Gastrocnemius medialis (tissue), 4 donors: Measurements from ENCODE around the gene ZSWIM7.

Source experiments
- POLR2A ChIP-seq, 2 donors: fragments of 450-650 bp; IDR thresholded peaks; one replicate each; pipeline ENCODE4 v1.6.1; 2017; ENCODE audit warnings: antibody characterized with exemption in 2 of 2, mild to moderate bottlenecking in 2 of 2, moderate library complexity in 2 of 2
- TF ChIP-seq, protein P1 (sequence below), 5 experiments: fragments of 450-650 bp in 3 of 5; fragments of 200-600 bp in 2 of 5; sonication (generic) in 2 of 5; IDR thresholded peaks in 4 of 5; conservative IDR thresholded peaks in 1 of 5; 1 replicate in 4 of 5; 2 replicates in 1 of 5; pipeline ENCODE4 v1.5.1; 2016 to 2019; ENCODE audit warnings: antibody characterized with exemption in 5 of 5, mild to moderate bottlenecking in 3 of 5, moderate library complexity in 3 of 5

DNA sequence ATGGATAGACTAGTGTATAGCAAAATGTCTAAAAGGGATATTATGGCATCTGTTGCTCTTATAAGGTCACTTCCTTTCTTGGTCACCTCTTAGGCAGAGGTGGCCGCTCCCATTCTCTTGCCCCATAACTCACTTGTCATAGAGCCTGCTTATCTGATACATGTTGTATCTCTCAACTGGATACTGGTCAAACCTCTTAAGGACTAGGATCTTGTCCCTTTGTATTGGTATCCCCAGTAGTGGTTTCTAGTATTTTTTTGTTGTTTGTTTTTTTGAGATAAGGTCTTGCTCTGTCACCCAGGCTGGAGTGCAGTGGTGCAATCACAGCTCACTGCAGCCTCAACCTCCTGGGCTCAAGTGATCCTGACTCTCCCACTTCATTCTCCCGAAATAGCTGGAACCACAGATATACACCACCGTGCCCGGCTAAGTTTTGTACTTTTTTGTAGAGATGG, 27.0 kb downstream of the ZSWIM7 start:
- TF ChIP-seq, protein P1, sequence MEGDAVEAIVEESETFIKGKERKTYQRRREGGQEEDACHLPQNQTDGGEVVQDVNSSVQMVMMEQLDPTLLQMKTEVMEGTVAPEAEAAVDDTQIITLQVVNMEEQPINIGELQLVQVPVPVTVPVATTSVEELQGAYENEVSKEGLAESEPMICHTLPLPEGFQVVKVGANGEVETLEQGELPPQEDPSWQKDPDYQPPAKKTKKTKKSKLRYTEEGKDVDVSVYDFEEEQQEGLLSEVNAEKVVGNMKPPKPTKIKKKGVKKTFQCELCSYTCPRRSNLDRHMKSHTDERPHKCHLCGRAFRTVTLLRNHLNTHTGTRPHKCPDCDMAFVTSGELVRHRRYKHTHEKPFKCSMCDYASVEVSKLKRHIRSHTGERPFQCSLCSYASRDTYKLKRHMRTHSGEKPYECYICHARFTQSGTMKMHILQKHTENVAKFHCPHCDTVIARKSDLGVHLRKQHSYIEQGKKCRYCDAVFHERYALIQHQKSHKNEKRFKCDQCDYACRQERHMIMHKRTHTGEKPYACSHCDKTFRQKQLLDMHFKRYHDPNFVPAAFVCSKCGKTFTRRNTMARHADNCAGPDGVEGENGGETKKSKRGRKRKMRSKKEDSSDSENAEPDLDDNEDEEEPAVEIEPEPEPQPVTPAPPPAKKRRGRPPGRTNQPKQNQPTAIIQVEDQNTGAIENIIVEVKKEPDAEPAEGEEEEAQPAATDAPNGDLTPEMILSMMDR (IDR thresholded peaks at IDR 0.05 in 4 of 5, conservative IDR thresholded peaks at IDR 0.05 in 1 of 5), result no peak
- TF ChIP-seq POLR2A (IDR thresholded peaks at IDR 0.05), result no peak
